ENCODE measurements around the gene MCOLN1.

MCOLN1 gene

GRCh38 chr19:7504684-7505083, 17.7 kb upstream of the MCOLN1 start:
- no peak for DNase-seq (ENCODE audit: low spot score)

- DNase-seq (ENCODE audit: low spot score) = no peak
Measured at GRCh38 chr19:7505288-7505681, 17.1 kb upstream of the MCOLN1 start.

GRCh38 chr19:7505682-7506384, 16.6 kb upstream of the MCOLN1 start:
- DNase-seq (ENCODE audit: low spot score) = peak; percentile 64

GRCh38 chr19:7506385-7507328, 15.8 kb upstream of the MCOLN1 start:
- peak; percentile 75 for DNase-seq (ENCODE audit: low spot score)

GRCh38 chr19:7507884-7508283, 14.5 kb upstream of the MCOLN1 start:
- DNase-seq (ENCODE audit: low spot score) = peak; percentile 92

- no peak for DNase-seq (ENCODE audit: low spot score)
Measured at GRCh38 chr19:7509625-7510024, 12.8 kb upstream of the MCOLN1 start.

- DNase-seq (ENCODE audit: low spot score) = no peak
Measured at GRCh38 chr19:7512400-7512851, 10.0 kb upstream of the MCOLN1 start.

GRCh38 chr19:7513809-7514642, 8.4 kb upstream of the MCOLN1 start:
- DNase-seq (ENCODE audit: low spot score) = no peak

GRCh38 chr19:7515110-7515644, 7.2 kb upstream of the MCOLN1 start:
- DNase-seq (ENCODE audit: low spot score) = peak; percentile 77

- DNase-seq (ENCODE audit: low spot score) = peak; percentile 94
Measured at GRCh38 chr19:7515645-7516151, 6.7 kb upstream of the MCOLN1 start, which contains the start of gene ZNF358. Gene ZNF358, plus strand, starts transcription at chr19:7516103. Its CDS starts 3,140 bp downstream, at chr19:7519243.

- peak; percentile 53 for DNase-seq (ENCODE audit: low spot score)
Measured at GRCh38 chr19:7516333-7516732, 6.1 kb upstream of the MCOLN1 start.

- no peak for DNase-seq (ENCODE audit: low spot score)
Measured at GRCh38 chr19:7516878-7517277, 5.5 kb upstream of the MCOLN1 start.

- DNase-seq (ENCODE audit: low spot score) = no peak
Measured at GRCh38 chr19:7519361-7520130, 2.9 kb upstream of the MCOLN1 start.

GRCh38 chr19:7520131-7521051, 2.0 kb upstream of the MCOLN1 start:
- DNase-seq (ENCODE audit: low spot score) = no peak

- DNase-seq (ENCODE audit: low spot score) = no peak
Measured at GRCh38 chr19:7521551-7522071, 813 bp upstream of the MCOLN1 start.

GRCh38 chr19:7522923-7523667, 671 bp downstream of the MCOLN1 start:
- peak; percentile 67 for DNase-seq (ENCODE audit: low spot score)

- DNase-seq (ENCODE audit: low spot score) = no peak
Measured at GRCh38 chr19:7524523-7524922, 2.1 kb downstream of the MCOLN1 start.

GRCh38 chr19:7524992-7525739, 2.7 kb downstream of the MCOLN1 start:
- DNase-seq (ENCODE audit: low spot score) = no peak
